Small intestine (tissue), 7 donors: ENCODE measurements around the gene DECR2. TPM values are rescaled to one million over a fixed set of nuclear protein-coding genes. Genes with fewer than 3 reads are reported as not detected.
"Not testable (repeated sequence)": the region's sequence is repeated elsewhere in the genome, so short reads cannot be mapped to it uniquely, and the experiment has no call there.

Experiments
- DNase-seq, 2 donors: peaks; one replicate each; pipeline versions ENCODE4 v3.0.0 to v3.0.0-alpha.2; 2013
- FAIRE-seq: peaks from 2 replicates; lab custom pipeline; 2012; peaks lifted over from hg19 to GRCh38; lab: Jason Lieb, UNC
- H3K27ac ChIP-seq, 3 donors: one replicate each; pipeline ENCODE4 v1.5.1; 2013; ENCODE audit warnings: low read length in 2 of 3, mild to moderate bottlenecking in 2 of 3, control low read depth in 1 of 3, inconsistent platforms in 1 of 3, low read depth in 1 of 3, moderate library complexity in 1 of 3
- H3K27me3 ChIP-seq, 3 donors: one replicate each; pipeline ENCODE4 v1.6.1; 2013; ENCODE audit warnings: low read length in 3 of 3, inconsistent platforms in 1 of 3; ENCODE audit not compliant: control insufficient read depth in 3 of 3, insufficient read depth in 3 of 3
- H3K36me3 ChIP-seq, 3 donors: one replicate each; pipeline ENCODE4 v1.6.1; 2013; ENCODE audit warnings: low read length in 3 of 3, inconsistent platforms in 1 of 3, low read depth in 1 of 3, mild to moderate bottlenecking in 1 of 3, moderate library complexity in 1 of 3; ENCODE audit not compliant: control insufficient read depth in 3 of 3, insufficient read depth in 2 of 3
- H3K4me1 ChIP-seq, 3 donors: one replicate each; pipeline ENCODE4 v1.6.1; 2013; ENCODE audit warnings: low read length in 2 of 3, inconsistent platforms in 1 of 3, low read depth in 1 of 3, mild to moderate bottlenecking in 1 of 3, moderate library complexity in 1 of 3; ENCODE audit not compliant: control insufficient read depth in 3 of 3, insufficient read depth in 2 of 3
- H3K4me3 ChIP-seq, 3 donors: one replicate each; pipeline ENCODE4 v1.5.1; 2013; ENCODE audit warnings: low read length in 3 of 3, control low read depth in 1 of 3, inconsistent platforms in 1 of 3, low read depth in 1 of 3, mild to moderate bottlenecking in 1 of 3, moderate library complexity in 1 of 3
- H3K9me3 ChIP-seq, 2 donors: one replicate each; pipeline ENCODE4 v1.6.1; 2013; ENCODE audit warnings: low read depth in 1 of 2, low read length in 1 of 2; ENCODE audit not compliant: control insufficient read depth in 2 of 2, insufficient read depth in 1 of 2
- WGBS, 3 donors: extraction: QIAGEN DNeasy Blood & Tissue Kit; methylation state at CpG; one replicate each; pipeline ENCODE4 v1.1.7; 2013; 5-methylcytosine and 5-hydroxymethylcytosine counted together
- polyA plus RNA-seq, 4 donors: library from polyadenylated mRNA; stranded (reverse) in 3 of 4; unstranded in 1 of 4; fragments of 200-250 nt in 3 of 4; fragments of 120-200 nt in 1 of 4; gene quantifications; one replicate each; pipeline versions ENCODE4 v1.2.1 to v1.2.3, GENCODE V29; 2013
- donor health status: healthy with polysubstance abuse.
- donor health status: control.
- donor health status: control.
- donor health status: Bipolar disorder and iron deficiency.
- donor health status: healthy.

DECR2 gene
- polyA plus RNA-seq, 4 donors, result 46.7 to 154 (median 99.2) TPM

- no peak overlapping the region for H3K4me3 ChIP-seq
- no peaks in the 10 kb centered on the region for H3K9me3 ChIP-seq
- no peak overlapping the region for H3K27ac ChIP-seq
- H3K27me3 ChIP-seq, result no peaks in the 10 kb centered on the region
- H3K4me1 ChIP-seq, result peaks cover 0 to 11% (median 0%) of the 10 kb centered on the region in 3 donors
- 89 to 93% (median 91%) methylated on average over 31 to 36 of the region's 36 CpGs for WGBS, 3 donors
- no peak for FAIRE-seq
- DNase-seq, result no peak
- peaks cover 4 to 68% (median 5%) of the 10 kb centered on the region in 3 donors for H3K36me3 ChIP-seq
Measured at GRCh38 chr16:410516-411178, 9.0 kb downstream of the DECR2 start.

GRCh38 chr16:411576-412265 lies 10.0 kb downstream of the DECR2 start:
- FAIRE-seq (no peak), DNase-seq (no peak)
- Histone ChIP-seq H3K27ac (no peak overlapping the region), H3K27me3 (no peaks in the 10 kb centered on the region), H3K9me3 (no peaks in the 10 kb centered on the region), H3K4me1 (peaks cover 0 to 3% (median 0%) of the 10 kb centered on the region in 3 donors), H3K36me3 (peaks cover 4 to 59% (median 5%) of the 10 kb centered on the region in 3 donors), H3K4me3 (no peak overlapping the region)
- 90 to 95% (median 93%) methylated on average over 24 to 26 of the region's 26 CpGs for WGBS, 3 donors

- Histone ChIP-seq H3K27me3 (no peaks in the 10 kb centered on the region), H3K27ac (no peak overlapping the region), H3K9me3 (no peaks in the 10 kb centered on the region), H3K4me3 (no peak overlapping the region), H3K4me1 (peaks cover 0 to 3% (median 0%) of the 10 kb centered on the region in 3 donors), H3K36me3 (peaks cover 3 to 34% (median 4%) of the 10 kb centered on the region in 3 donors)
- DNase-seq, result no peak
- no peak for FAIRE-seq
- WGBS, 3 donors, result 79 to 87% (median 82%) methylated on average over 21 of the region's 21 CpGs
Measured at GRCh38 chr16:414395-415169, 12.9 kb downstream of the DECR2 start.

GRCh38 chr16:415170-415498 lies 13.4 kb downstream of the DECR2 start:
- not testable (repeated sequence) for DNase-seq, H3K27ac ChIP-seq, H3K27me3 ChIP-seq, FAIRE-seq, H3K9me3 ChIP-seq, H3K4me3 ChIP-seq, H3K4me1 ChIP-seq
- H3K36me3 ChIP-seq, result peaks cover 3 to 28% (median 4%) of the 10 kb centered on the region in 3 donors
- WGBS, 3 donors, result 93 to 100% (median 96%) methylated on average over 3 of the region's 3 CpGs

GRCh38 chr16:422179-422578 lies 20.5 kb downstream of the DECR2 start:
- not testable (repeated sequence) for H3K9me3 ChIP-seq, H3K4me3 ChIP-seq, H3K27ac ChIP-seq, H3K36me3 ChIP-seq, DNase-seq, FAIRE-seq
- Histone ChIP-seq H3K4me1 (peaks cover 0 to 13% (median 0%) of the 10 kb centered on the region in 3 donors), H3K27me3 (peaks cover 0 to 13% (median 0%) of the 10 kb centered on the region in 3 donors)
- 91 to 93% (median 93%) methylated on average over 12 to 13 of the region's 13 CpGs for WGBS, 3 donors

- Histone ChIP-seq H3K27me3 (peaks cover 0 to 13% (median 0%) of the 10 kb centered on the region in 3 donors), H3K27ac (peak overlapping the region in 1 of 3 donors; percentile 95), H3K4me3 (peak overlapping the region in 1 of 3 donors; percentile 81), H3K4me1 (peaks cover 0 to 25% (median 0%) of the 10 kb centered on the region in 3 donors), H3K9me3 (no peaks in the 10 kb centered on the region), H3K36me3 (no peaks in the 10 kb centered on the region)
- WGBS, 3 donors, result 16 to 44% (median 26%) methylated on average over 20 of the region's 20 CpGs
- DNase-seq (peak; percentile 41 to 48), FAIRE-seq (no peak)
Measured at GRCh38 chr16:424033-424622, 22.4 kb downstream of the DECR2 start.

- H3K27ac ChIP-seq, result peak overlapping the region; percentile 21 to 95 (median 94)
- DNase-seq (peak in 1 of 2 donors; percentile 42), FAIRE-seq (no peak)
- H3K4me3 ChIP-seq, result peak overlapping the region; percentile 72 to 81 (median 78)
- H3K27me3 ChIP-seq, result peaks cover 0 to 13% (median 0%) of the 10 kb centered on the region in 3 donors
- no peaks in the 10 kb centered on the region for H3K36me3 ChIP-seq
- 5 to 11% (median 9%) methylated on average over 31 of the region's 31 CpGs for WGBS, 3 donors
- H3K9me3 ChIP-seq, result no peaks in the 10 kb centered on the region
- peaks cover 0 to 25% (median 0%) of the 10 kb centered on the region in 3 donors for H3K4me1 ChIP-seq
Measured at GRCh38 chr16:424623-425081, 23.0 kb downstream of the DECR2 start.
